Left ventricle myocardium inferior (tissue), 1 donor: ENCODE data around the gene E2F1. TPM values are rescaled to one million over a fixed set of nuclear protein-coding genes. Genes with fewer than 3 reads are reported as not detected.

Experiments
- DNase-seq: peaks from one replicate; pipeline ENCODE4 v3.0.0-alpha.2; 2020
- H3K27ac ChIP-seq: fragments of 200-600 bp; replicated peaks from 2 replicates; pipeline ENCODE4 v1.8.0; 2021
- H3K27me3 ChIP-seq: fragments of 200-600 bp; 2 replicates; pipeline ENCODE4 v1.8.0; 2021; ENCODE audit warnings: low read depth
- H3K36me3 ChIP-seq: fragments of 200-600 bp; 2 replicates; pipeline ENCODE4 v1.8.0; 2021
- H3K4me1 ChIP-seq: fragments of 200-600 bp; 2 replicates; pipeline ENCODE4 v1.8.0; 2021
- H3K4me3 ChIP-seq: fragments of 200-600 bp; 2 replicates; pipeline ENCODE4 v1.8.0; 2021; ENCODE audit warnings: mild to moderate bottlenecking, moderate library complexity
- H3K9me3 ChIP-seq: fragments of 200-600 bp; replicated peaks from 2 replicates; pipeline ENCODE4 v1.8.0; 2021
- intact Hi-C: fragments of 100-400 bp; cut with micrococcal nuclease; formaldehyde crosslinking; loops from one replicate; pipeline ENCODE4 v1.11.0; 2022
- total RNA-seq: library from RNA; stranded (reverse); fragmentation: NEBNext Ultra II Directional; extraction: Animal tissue kit (Norgen Biotek cat#: 25700); gene quantifications from one replicate; pipeline ENCODE4 v1.2.1, GENCODE V29; 2021
- TF ChIP-seq, protein P1 (sequence below): fragments of 200-600 bp; IDR thresholded peaks from 2 replicates; pipeline ENCODE4 v1.8.0; 2021; ENCODE audit warnings: antibody characterized with exemption, mild to moderate bottlenecking, borderline replicate concordance
- donor health status: DM: no; HTN: yes; CAD: no; lungs with severe emphysema.

E2F1 gene
- total RNA-seq, 1 donor from 2014 or later: 1.2 TPM

DNA sequence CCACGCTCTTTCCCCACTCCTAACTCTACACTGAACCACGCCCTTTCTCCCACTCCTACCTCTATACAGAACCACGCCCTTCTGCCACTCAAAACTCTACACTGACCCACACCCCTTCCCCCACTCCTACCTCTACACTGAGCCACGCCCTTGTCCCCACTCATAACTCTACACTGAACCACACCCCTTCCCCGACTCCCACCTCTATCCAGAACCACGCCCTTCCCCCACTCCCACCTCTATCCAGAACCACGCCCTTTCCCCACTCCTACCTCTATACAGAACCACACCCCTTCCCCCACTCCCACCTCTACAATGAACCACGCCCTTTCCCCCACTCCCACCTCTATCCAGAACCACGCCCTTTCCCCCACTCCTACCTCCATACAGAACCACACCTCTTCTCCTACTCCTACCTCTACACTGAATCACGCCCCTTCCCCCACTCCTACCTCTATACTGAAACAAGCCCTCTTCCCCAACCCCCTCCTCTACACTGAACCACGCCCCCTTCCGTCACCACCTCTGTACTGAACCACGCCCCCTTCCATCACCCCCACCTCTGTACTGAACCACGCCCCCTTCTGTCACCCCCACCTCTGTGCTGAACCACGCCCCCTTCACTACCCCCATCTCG, 23.8 kb upstream of the E2F1 start:
- Histone ChIP-seq H3K4me1 (no peaks in the 10 kb centered on the region), H3K36me3 (peaks cover 65% of the 10 kb centered on the region), H3K27ac (no peak overlapping the region), H3K27me3 (no peaks in the 10 kb centered on the region), H3K9me3 (no peaks in the 10 kb centered on the region), H3K4me3 (no peak overlapping the region)
- intact Hi-C loops: no loop called here
- DNase-seq: no peak
- TF ChIP-seq, protein P1, sequence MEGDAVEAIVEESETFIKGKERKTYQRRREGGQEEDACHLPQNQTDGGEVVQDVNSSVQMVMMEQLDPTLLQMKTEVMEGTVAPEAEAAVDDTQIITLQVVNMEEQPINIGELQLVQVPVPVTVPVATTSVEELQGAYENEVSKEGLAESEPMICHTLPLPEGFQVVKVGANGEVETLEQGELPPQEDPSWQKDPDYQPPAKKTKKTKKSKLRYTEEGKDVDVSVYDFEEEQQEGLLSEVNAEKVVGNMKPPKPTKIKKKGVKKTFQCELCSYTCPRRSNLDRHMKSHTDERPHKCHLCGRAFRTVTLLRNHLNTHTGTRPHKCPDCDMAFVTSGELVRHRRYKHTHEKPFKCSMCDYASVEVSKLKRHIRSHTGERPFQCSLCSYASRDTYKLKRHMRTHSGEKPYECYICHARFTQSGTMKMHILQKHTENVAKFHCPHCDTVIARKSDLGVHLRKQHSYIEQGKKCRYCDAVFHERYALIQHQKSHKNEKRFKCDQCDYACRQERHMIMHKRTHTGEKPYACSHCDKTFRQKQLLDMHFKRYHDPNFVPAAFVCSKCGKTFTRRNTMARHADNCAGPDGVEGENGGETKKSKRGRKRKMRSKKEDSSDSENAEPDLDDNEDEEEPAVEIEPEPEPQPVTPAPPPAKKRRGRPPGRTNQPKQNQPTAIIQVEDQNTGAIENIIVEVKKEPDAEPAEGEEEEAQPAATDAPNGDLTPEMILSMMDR: no peak

DNA sequence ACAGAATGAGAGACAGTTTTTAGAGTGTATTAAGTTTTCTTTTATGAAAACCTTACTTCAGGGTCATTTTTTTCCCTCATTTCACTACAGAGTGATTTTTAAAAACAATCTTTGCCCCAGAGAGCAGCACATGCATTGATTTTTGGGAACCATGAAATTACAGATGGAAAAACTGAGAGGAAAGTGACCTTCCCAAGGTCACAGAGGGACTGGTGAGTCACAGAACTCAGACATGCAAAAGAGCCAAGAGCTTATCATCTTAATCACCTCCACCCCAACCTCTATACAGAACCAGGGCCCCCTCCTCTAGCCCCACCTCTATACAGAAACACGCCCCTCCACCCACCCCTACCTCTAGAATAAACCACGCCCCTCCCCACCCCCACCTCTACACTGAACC, 23.2 kb upstream of the E2F1 start:
- TF ChIP-seq, protein P1: no peak
- DNase-seq: no peak
- Histone ChIP-seq H3K4me1 (no peaks in the 10 kb centered on the region), H3K9me3 (no peaks in the 10 kb centered on the region), H3K4me3 (no peak overlapping the region), H3K36me3 (peaks cover 63% of the 10 kb centered on the region), H3K27ac (no peak overlapping the region), H3K27me3 (no peaks in the 10 kb centered on the region)
- intact Hi-C loops: no loop called here

DNA sequence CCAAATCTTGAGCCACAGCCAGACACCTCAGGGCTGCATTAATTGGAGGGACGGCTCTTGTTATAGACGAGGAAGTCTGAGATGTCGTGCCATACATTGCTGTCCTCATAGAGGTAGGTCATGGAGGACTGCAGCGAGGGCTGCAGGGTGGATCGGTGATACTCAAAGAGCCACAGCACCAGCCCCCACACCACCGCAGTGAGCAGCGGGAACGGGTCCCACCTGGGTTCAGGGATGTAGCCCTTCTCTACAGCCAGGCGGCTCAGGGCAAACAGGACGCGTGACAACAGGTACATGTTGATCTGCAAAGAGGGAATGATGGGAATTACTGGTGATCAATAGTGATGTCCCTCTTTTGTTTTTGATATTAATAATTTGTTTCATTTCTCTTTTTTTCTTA, 21.5 kb upstream of the E2F1 start:
- DNase-seq: no peak
- Histone ChIP-seq H3K4me3 (no peak overlapping the region), H3K27ac (no peak overlapping the region), H3K27me3 (no peaks in the 10 kb centered on the region), H3K4me1 (peaks cover 7% of the 10 kb centered on the region), H3K36me3 (peaks cover 47% of the 10 kb centered on the region), H3K9me3 (no peaks in the 10 kb centered on the region)
- intact Hi-C loops: no loop called here
- TF ChIP-seq, protein P1: no peak

DNA sequence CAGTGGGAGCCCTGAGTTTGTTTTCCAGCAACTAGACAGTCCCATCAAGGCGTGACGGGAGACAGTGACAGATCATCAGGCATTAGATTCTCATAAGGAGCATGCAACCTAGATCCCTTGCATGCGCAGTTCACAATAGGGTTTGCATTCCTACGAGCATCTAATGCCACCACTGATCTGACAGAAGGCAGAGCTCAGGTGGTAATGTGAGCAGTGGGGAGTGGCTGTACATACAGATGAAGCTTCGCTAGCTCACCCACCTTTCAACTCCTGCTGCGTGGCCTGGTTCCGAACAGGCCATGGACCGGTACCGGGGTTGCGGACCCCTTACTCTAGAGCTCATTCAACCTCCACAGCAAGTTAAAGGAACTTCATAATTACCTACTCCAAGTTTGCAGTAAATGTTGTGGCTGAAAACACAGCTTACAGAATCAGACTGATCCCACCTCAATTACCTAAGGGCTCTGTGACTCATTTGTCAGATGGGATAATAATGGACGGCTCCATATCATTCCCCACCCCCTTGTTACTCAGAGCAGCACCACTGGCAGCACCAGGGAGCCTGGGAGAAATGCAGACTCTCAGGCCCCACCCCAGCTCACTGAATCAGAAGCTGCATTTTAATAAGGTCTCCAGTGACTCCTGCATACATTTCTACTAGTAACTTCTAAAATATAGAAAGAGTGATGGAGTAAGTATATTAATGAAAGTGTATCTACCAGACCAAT, 18.2 kb upstream of the E2F1 start:
- Histone ChIP-seq H3K9me3 (no peaks in the 10 kb centered on the region), H3K27ac (no peak overlapping the region), H3K4me1 (peaks cover 11% of the 10 kb centered on the region), H3K36me3 (peaks cover 24% of the 10 kb centered on the region), H3K4me3 (no peak overlapping the region), H3K27me3 (no peaks in the 10 kb centered on the region)
- TF ChIP-seq, protein P1: no peak
- intact Hi-C loops: no loop called here
- DNase-seq: no peak

DNA sequence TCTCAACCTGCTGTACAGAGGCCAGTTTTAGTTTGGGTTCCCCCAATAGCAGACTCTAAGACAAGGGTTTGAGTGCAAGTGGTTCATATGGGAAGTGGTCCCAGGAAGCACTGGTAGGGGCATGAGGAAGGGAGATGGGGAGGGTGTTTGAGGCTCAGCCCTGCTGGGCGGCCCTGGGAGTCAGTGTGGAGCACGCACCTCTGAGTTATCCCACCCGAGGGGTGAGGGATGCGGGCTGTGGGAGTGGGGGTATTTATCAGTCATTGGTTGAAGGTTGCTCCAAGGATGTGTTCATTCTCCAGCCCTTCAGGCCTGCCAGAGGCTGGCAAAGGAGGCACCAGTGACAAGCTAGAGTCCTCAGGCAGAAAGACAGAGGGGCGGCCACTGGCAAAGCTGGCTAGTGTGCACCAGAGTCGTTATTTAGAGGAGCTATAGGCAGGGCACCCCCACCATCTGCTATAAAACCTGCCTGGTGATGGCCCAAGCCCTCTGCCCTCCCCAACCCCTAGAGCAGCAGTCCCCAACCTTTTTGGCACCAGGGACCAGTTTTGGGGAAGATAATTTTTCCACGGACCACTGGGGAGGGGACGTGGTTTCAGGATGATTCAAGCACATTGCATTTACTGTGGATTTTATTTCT, 17.4 kb upstream of the E2F1 start:
- no peak for DNase-seq
- H3K27ac ChIP-seq: no peak overlapping the region
- peaks cover 11% of the 10 kb centered on the region for H3K4me1 ChIP-seq
- H3K27me3 ChIP-seq: no peaks in the 10 kb centered on the region
- intact Hi-C loops: no loop called here
- H3K4me3 ChIP-seq: no peak overlapping the region
- H3K36me3 ChIP-seq: peaks cover 24% of the 10 kb centered on the region
- H3K9me3 ChIP-seq: no peaks in the 10 kb centered on the region
- TF ChIP-seq, protein P1: no peak
